CD14-positive monocyte (primary cell): ENCODE data around the gene SUSD2. TPM values are rescaled to one million over a fixed set of nuclear protein-coding genes. Genes with fewer than 3 reads are reported as not detected.
A peak's percentile ranks its signal among the peaks of the same experiment; 100 is the strongest.

Source experiments
- DNase-seq, 3 donors: peaks; one replicate each; pipeline ENCODE4 v3.0.0-alpha.2; 2011 to 2022
- H2AFZ ChIP-seq: 2 replicates; pipeline ENCODE4 v1.6.0; 2012; ENCODE audit warnings: mild to moderate bottlenecking, low read depth, low read length, inconsistent platforms; ENCODE audit not compliant: insufficient read depth, poor library complexity, severe bottlenecking
- H3K27ac ChIP-seq, 2 donors: 1 replicate in 1 of 2; 2 replicates in 1 of 2; pipeline ENCODE4 v1.5.1; 2012 to 2013; ENCODE audit warnings: low read length in 2 of 2, control low read depth in 1 of 2, inconsistent platforms in 1 of 2, low read depth in 1 of 2, mild to moderate bottlenecking in 1 of 2
- H3K27me3 ChIP-seq, 2 donors: one replicate each; pipeline versions ENCODE4 v1.6.0 to v1.6.1; 2011 to 2013; ENCODE audit warnings: low read length in 2 of 2; ENCODE audit not compliant: control insufficient read depth in 2 of 2, insufficient read depth in 2 of 2
- H3K36me3 ChIP-seq, 2 donors: replicated peaks in 1 of 2; 1 replicate in 1 of 2; 2 replicates in 1 of 2; pipeline versions ENCODE4 v1.5.1 to v1.6.1; 2012 to 2013; ENCODE audit warnings: low read length in 2 of 2, control low read depth in 1 of 2, inconsistent platforms in 1 of 2, mild to moderate bottlenecking in 1 of 2; ENCODE audit not compliant: insufficient read depth in 2 of 2, control insufficient read depth in 1 of 2
- H3K4me1 ChIP-seq, 2 donors: 1 replicate in 1 of 2; 2 replicates in 1 of 2; pipeline versions ENCODE4 v1.5.1 to v1.6.1; 2012 to 2013; ENCODE audit warnings: low read length in 2 of 2, control low read depth in 1 of 2, inconsistent platforms in 1 of 2, mild to moderate bottlenecking in 1 of 2, moderate library complexity in 1 of 2; ENCODE audit not compliant: insufficient read depth in 2 of 2, control insufficient read depth in 1 of 2
- H3K4me2 ChIP-seq: replicated peaks from 2 replicates; pipeline ENCODE3; 2012; ENCODE audit warnings: low read length, moderate library complexity, mild to moderate bottlenecking; ENCODE audit not compliant: poor library complexity, severe bottlenecking; ENCODE audit errors: extremely low read depth
- H3K4me3 ChIP-seq, 3 experiments: fragments of 200-600 bp in 1 of 3; sonication (generic) in 1 of 3; replicated peaks in 1 of 3; 1 replicate in 2 of 3; 2 replicates in 1 of 3; pipeline ENCODE4 v1.5.1; 2011 to 2013; ENCODE audit warnings: low read length in 3 of 3, mild to moderate bottlenecking in 3 of 3, control low read depth in 2 of 3, low read depth in 2 of 3, inconsistent platforms in 1 of 3, moderate library complexity in 1 of 3
- H3K79me2 ChIP-seq: 2 replicates; pipeline ENCODE4 v1.6.0; 2012; ENCODE audit warnings: mild to moderate bottlenecking, control low read depth, inconsistent platforms, low read length, moderate library complexity; ENCODE audit not compliant: insufficient read depth
- H3K9ac ChIP-seq: 2 replicates; pipeline ENCODE4 v1.6.0; 2017; ENCODE audit warnings: low read length, mild to moderate bottlenecking; ENCODE audit not compliant: insufficient read depth, poor library complexity, severe bottlenecking
- H3K9me3 ChIP-seq, 2 donors: replicated peaks in 1 of 2; 1 replicate in 1 of 2; 2 replicates in 1 of 2; pipeline versions ENCODE4 v1.5.1 to v1.6.1; 2012 to 2013; ENCODE audit warnings: low read length in 2 of 2, control low read depth in 1 of 2; ENCODE audit not compliant: control insufficient read depth in 1 of 2, insufficient read depth in 1 of 2
- H4K20me1 ChIP-seq: 2 replicates; pipeline ENCODE4 v1.6.0; 2012; ENCODE audit warnings: mild to moderate bottlenecking, low read length, control low read depth, moderate library complexity; ENCODE audit not compliant: insufficient read depth
- H3K27ac Mint-ChIP-seq, 7 donors: one replicate each; pipeline ENCODE4 v1.8.0; 2020; ENCODE audit warnings: mild to moderate bottlenecking in 7 of 7, mixed read lengths in 7 of 7, moderate library complexity in 6 of 7, inconsistent platforms in 2 of 7
- H3K27me3 Mint-ChIP-seq, 3 donors: one replicate each; pipeline ENCODE4 v1.8.0; 2021 to 2022; ENCODE audit warnings: low read depth in 3 of 3, mild to moderate bottlenecking in 3 of 3, mixed read lengths in 3 of 3, moderate library complexity in 3 of 3, inconsistent platforms in 1 of 3
- H3K36me3 Mint-ChIP-seq, 2 donors: one replicate each; pipeline ENCODE4 v1.8.0; 2020; ENCODE audit warnings: mixed read lengths in 2 of 2, inconsistent platforms in 1 of 2, mild to moderate bottlenecking in 1 of 2
- H3K4me1 Mint-ChIP-seq: one replicate; pipeline ENCODE4 v1.8.0; 2020; ENCODE audit warnings: mild to moderate bottlenecking, mixed read lengths
- H3K4me3 Mint-ChIP-seq, 2 donors: one replicate each; pipeline ENCODE4 v1.8.0; 2020; ENCODE audit warnings: mild to moderate bottlenecking in 2 of 2, mixed read lengths in 2 of 2, moderate library complexity in 1 of 2
- H3K9me3 Mint-ChIP-seq, 7 donors: one replicate each; pipeline ENCODE4 v1.8.0; 2020 to 2022; ENCODE audit warnings: mixed read lengths in 7 of 7, mild to moderate bottlenecking in 6 of 7, moderate library complexity in 6 of 7, inconsistent platforms in 2 of 7
- WGBS: methylation state at CpG from one replicate; pipeline ENCODE4 v1.1.5; 2013; ENCODE audit warnings: missing lambda C conversion rate; ENCODE audit not compliant: insufficient coverage; 5-methylcytosine and 5-hydroxymethylcytosine counted together
- intact Hi-C, 2 donors: fragments of 100-400 bp; cut with micrococcal nuclease; formaldehyde crosslinking; loops; one replicate each; pipeline versions ENCODE4 v1.15.0 to v1.15.1; 2023
- polyA plus RNA-seq, 3 donors: library from polyadenylated mRNA; depleted of rRNA in 1 of 3; unstranded in 2 of 3; stranded (reverse) in 1 of 3; fragments of 300-500 nt in 2 of 3; fragments of >200 nt in 1 of 3; fragmentation: Illumina TruSeq in 2 of 3; gene quantifications; 1 replicate in 2 of 3; 2 replicates in 1 of 3; pipeline ENCODE4 v1.2.3, GENCODE V29; 2012 to 2021
- TF ChIP-seq, protein P1 (sequence below): fragments of 200-600 bp; IDR thresholded peaks from one replicate; pipeline ENCODE4 v1.8.0; 2022; ENCODE audit warnings: antibody characterized with exemption, mild to moderate bottlenecking

The SUSD2 gene
- polyA plus RNA-seq, 3 donors = 0.56 TPM; not detected in 2

DNA sequence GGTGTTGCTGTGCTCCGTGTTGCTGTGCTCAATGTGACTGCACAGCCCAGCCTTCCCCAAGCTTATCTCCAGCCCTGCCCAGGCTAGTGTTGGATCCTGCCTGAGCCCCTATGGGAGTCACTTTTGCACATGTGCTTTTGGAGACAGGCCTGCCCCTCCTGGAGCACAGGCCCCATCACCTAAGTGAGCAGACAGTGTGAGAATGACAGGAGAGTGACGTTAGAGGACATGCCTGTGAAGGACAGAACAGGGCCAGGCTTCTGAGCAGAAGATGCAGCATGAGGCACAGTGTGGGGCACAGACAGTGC is 36.6 kb upstream of the SUSD2 start:
- Histone ChIP-seq H3K4me1 (peaks cover 81 to 87% of the 10 kb centered on the region in 2 donors), H3K9ac (no peak overlapping the region), H4K20me1 (no peaks in the 10 kb centered on the region), H3K27ac (no peak overlapping the region), H3K27me3 (no peaks in the 10 kb centered on the region), H2AFZ (no peak overlapping the region), H3K36me3 (peaks cover 0 to 11% of the 10 kb centered on the region in 2 donors), H3K9me3 (no peaks in the 10 kb centered on the region), H3K4me2 (no peak overlapping the region), H3K79me2 (peaks cover 11% of the 10 kb centered on the region), H3K4me3 (no peak overlapping the region)
- H3K9me3 Mint-ChIP-seq = no peaks in the 10 kb centered on the region
- no peak overlapping the region for H3K4me3 Mint-ChIP-seq
- intact Hi-C loops = no loop called here
- H3K4me1 Mint-ChIP-seq = peaks cover 80% of the 10 kb centered on the region
- H3K36me3 Mint-ChIP-seq = peaks cover 19 to 34% of the 10 kb centered on the region in 2 donors
- H3K27ac Mint-ChIP-seq = peak overlapping the region in 5 of 7 donors; percentile 8 to 88 (median 47)
- TF ChIP-seq, protein P1, sequence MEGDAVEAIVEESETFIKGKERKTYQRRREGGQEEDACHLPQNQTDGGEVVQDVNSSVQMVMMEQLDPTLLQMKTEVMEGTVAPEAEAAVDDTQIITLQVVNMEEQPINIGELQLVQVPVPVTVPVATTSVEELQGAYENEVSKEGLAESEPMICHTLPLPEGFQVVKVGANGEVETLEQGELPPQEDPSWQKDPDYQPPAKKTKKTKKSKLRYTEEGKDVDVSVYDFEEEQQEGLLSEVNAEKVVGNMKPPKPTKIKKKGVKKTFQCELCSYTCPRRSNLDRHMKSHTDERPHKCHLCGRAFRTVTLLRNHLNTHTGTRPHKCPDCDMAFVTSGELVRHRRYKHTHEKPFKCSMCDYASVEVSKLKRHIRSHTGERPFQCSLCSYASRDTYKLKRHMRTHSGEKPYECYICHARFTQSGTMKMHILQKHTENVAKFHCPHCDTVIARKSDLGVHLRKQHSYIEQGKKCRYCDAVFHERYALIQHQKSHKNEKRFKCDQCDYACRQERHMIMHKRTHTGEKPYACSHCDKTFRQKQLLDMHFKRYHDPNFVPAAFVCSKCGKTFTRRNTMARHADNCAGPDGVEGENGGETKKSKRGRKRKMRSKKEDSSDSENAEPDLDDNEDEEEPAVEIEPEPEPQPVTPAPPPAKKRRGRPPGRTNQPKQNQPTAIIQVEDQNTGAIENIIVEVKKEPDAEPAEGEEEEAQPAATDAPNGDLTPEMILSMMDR = no peak
- 56% methylated on average over 1 of the region's 2 CpGs for WGBS
- peaks cover 0 to 3% (median 1%) of the 10 kb centered on the region in 3 donors for H3K27me3 Mint-ChIP-seq
- DNase-seq = no peak

DNA sequence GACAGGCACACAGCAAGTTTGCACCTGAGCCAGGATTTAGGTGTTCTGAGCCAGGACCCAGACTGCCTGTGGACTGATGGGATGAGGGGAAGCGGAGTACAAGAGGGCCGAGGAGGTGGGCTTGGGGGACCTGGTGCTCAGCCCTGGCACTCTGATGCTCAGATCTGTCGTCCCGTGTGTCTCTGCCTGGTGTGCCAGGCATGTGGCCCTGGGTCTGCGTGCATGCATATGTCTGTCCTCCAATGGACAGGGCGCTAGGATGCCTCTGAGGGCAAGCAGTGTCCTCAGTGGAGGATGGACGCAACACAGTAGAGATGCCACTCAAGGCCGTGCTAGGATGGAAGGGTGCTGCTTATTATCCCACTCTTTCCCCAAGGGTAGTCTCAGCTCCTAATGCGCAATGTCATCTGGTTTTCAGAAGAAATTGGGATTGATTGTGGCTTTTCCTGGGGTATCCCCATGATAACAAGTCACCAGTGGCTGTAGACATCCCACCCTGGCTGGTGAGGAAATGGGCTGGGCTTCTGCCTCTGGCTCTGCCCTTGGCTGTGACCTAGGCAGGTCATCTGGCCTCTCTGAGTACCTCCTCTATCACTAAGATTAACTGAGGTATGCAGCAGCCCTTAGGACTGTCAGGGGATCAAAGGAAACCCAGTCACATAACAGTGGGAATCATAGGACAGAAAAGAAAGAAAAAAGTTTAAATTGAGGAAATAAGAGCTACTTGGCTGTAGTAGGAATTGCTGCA is 35.7 kb upstream of the SUSD2 start:
- no peaks in the 10 kb centered on the region for H3K9me3 ChIP-seq
- Mint-ChIP-seq H3K9me3 (no peaks in the 10 kb centered on the region), H3K36me3 (peaks cover 17 to 33% of the 10 kb centered on the region in 2 donors), H3K4me1 (peaks cover 71% of the 10 kb centered on the region), H3K4me3 (peak overlapping the region; percentile 58 to 81), H3K27me3 (peaks cover 0 to 3% (median 1%) of the 10 kb centered on the region in 3 donors), H3K27ac (peak overlapping the region; percentile 88 to 96 (median 94))
- H4K20me1 ChIP-seq = no peaks in the 10 kb centered on the region
- DNase-seq = no peak
- H3K79me2 ChIP-seq = peaks cover 11% of the 10 kb centered on the region
- TF ChIP-seq, protein P1 = no peak
- peaks cover 0 to 11% of the 10 kb centered on the region in 2 donors for H3K36me3 ChIP-seq
- H3K27me3 ChIP-seq = no peaks in the 10 kb centered on the region
- 98% methylated on average over 4 of the region's 9 CpGs for WGBS
- intact Hi-C loops = no loop called here
- peak overlapping the region; percentile 39 for H3K9ac ChIP-seq
- peak overlapping the region; percentile 66 for H3K4me2 ChIP-seq
- peak overlapping the region; percentile 47 for H2AFZ ChIP-seq
- peaks cover 72 to 78% of the 10 kb centered on the region in 2 donors for H3K4me1 ChIP-seq
- peak overlapping the region; percentile 84 to 90 for H3K27ac ChIP-seq
- peak overlapping the region in 1 of 3 experiments; percentile 65 for H3K4me3 ChIP-seq
